ENCODE data around the gene PLEKHM1.
"Not testable (repeated sequence)": the region's sequence is repeated elsewhere in the genome, so short reads cannot be mapped to it uniquely, and the experiment has no call there.

The PLEKHM1 gene

GRCh38 chr17:45451131-45451530 is 39.4 kb downstream of the PLEKHM1 start:
- H3K36me3 Mint-ChIP-seq (ENCODE audit: low read depth) = peaks cover 8% of the 10 kb centered on the region

DNA sequence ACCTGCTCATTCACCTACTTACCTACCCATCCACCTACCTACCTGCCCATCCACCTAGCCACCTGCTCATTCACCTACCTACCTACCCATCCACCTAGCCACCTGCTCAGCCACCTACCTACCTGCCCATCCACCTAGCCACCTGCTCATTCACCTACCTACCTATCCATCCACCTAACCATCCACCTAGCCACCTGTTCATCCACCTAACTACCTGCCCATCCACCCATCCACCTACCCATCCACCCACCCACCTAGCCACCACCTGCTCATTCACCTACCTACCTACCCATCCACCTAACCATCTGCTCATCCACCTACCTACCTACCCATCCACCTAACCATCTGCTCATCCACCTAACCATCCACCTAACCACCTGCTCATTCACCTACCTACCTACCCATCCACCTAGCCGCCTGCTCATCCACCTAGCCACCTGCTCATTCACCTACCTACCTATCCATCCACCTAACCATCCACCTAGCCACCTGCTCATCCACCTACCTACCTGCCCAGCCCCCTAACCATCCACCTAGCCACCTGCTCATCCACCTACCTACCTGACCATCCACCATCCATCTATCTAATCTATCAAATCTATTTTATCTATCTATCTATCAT is 40.7 kb downstream of the PLEKHM1 start:
- H3K9me3 Mint-ChIP-seq; H3K4me3 Mint-ChIP-seq; H3K4me1 Mint-ChIP-seq; H3K27ac Mint-ChIP-seq; H3K27me3 Mint-ChIP-seq (ENCODE audit: low read depth): not testable (repeated sequence)
- H3K36me3 Mint-ChIP-seq (ENCODE audit: low read depth) = peaks cover 11% of the 10 kb centered on the region

More at GRCh38 chr17:45451131-45451530, 39.4 kb downstream of the PLEKHM1 start:
- H3K4me3 Mint-ChIP-seq = no peak overlapping the region
- no peaks in the 10 kb centered on the region for H3K4me1 Mint-ChIP-seq
- no peaks in the 10 kb centered on the region for H3K27me3 Mint-ChIP-seq (ENCODE audit: low read depth)
- no peak overlapping the region for H3K27ac Mint-ChIP-seq
- H3K9me3 Mint-ChIP-seq = no peaks in the 10 kb centered on the region
- no peak for TF ChIP-seq CTCF (IDR thresholded peaks at IDR 0.05; ENCODE audit: unreplicated experiment in 3 of 3)

DNA sequence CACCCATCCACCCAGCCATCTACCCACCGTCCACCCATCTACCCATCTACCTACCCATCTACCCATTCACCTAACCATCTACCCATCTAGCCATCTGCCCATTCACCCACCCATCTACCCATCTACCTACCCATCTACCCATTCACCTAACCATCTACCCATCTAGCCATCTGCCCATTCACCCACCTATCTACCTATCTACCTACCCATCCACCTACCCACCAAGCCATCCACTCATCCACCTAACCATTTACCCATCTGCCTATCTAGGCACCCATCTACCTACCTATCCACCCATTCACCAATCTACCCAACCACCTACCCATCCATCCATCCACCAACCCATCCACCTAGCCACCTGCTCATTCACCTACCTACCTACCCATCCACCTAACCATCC is 41.3 kb downstream of the PLEKHM1 start:
- H3K9me3 Mint-ChIP-seq; H3K27me3 Mint-ChIP-seq (ENCODE audit: low read depth); H3K4me3 Mint-ChIP-seq; H3K36me3 Mint-ChIP-seq (ENCODE audit: low read depth); H3K4me1 Mint-ChIP-seq; H3K27ac Mint-ChIP-seq: not testable (repeated sequence)

- H3K9me3 Mint-ChIP-seq; H3K4me3 Mint-ChIP-seq; H3K36me3 Mint-ChIP-seq (ENCODE audit: low read depth); H3K27me3 Mint-ChIP-seq (ENCODE audit: low read depth); H3K4me1 Mint-ChIP-seq: not testable (repeated sequence)
- peak overlapping the region in 1 of 3 experiments; percentile 41 for H3K27ac Mint-ChIP-seq
Observed at GRCh38 chr17:45448483-45448882, 42.0 kb downstream of the PLEKHM1 start.

DNA sequence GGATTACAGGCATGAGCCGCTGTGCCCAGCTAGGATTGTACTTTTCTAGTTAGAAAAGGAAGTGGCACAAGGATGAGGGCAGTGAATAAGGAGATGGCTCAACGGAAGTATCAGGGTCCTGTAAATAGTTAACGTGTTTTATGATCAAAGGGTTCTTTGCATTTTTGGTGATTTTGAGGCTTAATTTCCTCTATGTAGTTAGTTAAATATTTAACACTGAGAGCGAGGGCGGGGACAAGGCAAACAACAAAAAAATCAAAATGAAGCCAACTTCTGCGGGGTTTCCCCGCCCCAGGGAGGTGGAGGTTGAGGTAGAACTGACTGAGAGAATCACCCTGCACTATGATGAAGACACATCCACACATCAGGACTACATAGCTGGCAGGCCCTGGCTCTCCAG is 42.5 kb downstream of the PLEKHM1 start:
- H3K4me1 Mint-ChIP-seq; H3K4me3 Mint-ChIP-seq; H3K9me3 Mint-ChIP-seq; H3K27me3 Mint-ChIP-seq (ENCODE audit: low read depth); H3K36me3 Mint-ChIP-seq (ENCODE audit: low read depth): not testable (repeated sequence)
- H3K27ac Mint-ChIP-seq = peak overlapping the region in 1 of 3 experiments; percentile 41

DNA sequence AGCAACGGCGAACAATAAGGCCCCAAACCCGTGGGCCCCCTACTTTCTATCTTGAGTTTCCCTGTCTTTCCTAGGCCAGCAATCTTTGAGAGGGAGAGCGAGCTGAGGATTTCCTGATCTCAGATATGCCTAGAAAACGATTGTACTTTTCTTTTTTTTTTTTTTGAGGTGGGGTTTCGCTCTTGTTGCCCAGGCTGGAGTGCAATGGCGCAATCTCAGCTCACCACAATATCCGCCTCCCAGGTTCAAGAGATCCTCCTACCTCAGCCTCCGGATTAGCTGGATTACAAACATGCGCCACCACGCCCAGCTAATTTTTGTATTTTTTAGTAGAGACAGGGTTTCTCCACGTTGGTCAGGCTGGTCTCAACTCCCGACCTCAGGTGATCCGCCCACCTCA is 42.9 kb downstream of the PLEKHM1 start:
- not testable (repeated sequence) for H3K9me3 Mint-ChIP-seq; H3K4me3 Mint-ChIP-seq; H3K36me3 Mint-ChIP-seq (ENCODE audit: low read depth); H3K27ac Mint-ChIP-seq; H3K4me1 Mint-ChIP-seq; H3K27me3 Mint-ChIP-seq (ENCODE audit: low read depth)

- H3K27me3 Mint-ChIP-seq (ENCODE audit: low read depth); H3K4me1 Mint-ChIP-seq; H3K4me3 Mint-ChIP-seq; H3K9me3 Mint-ChIP-seq; H3K36me3 Mint-ChIP-seq (ENCODE audit: low read depth); H3K27ac Mint-ChIP-seq: not testable (repeated sequence)
Observed at GRCh38 chr17:45446872-45447625, 43.5 kb downstream of the PLEKHM1 start.

- H3K4me1 Mint-ChIP-seq; H3K9me3 Mint-ChIP-seq; H3K36me3 Mint-ChIP-seq (ENCODE audit: low read depth); H3K4me3 Mint-ChIP-seq; H3K27me3 Mint-ChIP-seq (ENCODE audit: low read depth): not testable (repeated sequence)
- peak overlapping the region in 1 of 3 experiments; percentile 32 for H3K27ac Mint-ChIP-seq
Observed at GRCh38 chr17:45445901-45446743, 44.4 kb downstream of the PLEKHM1 start.

GRCh38 chr17:45444856-45445820 is 45.4 kb downstream of the PLEKHM1 start:
- H3K27ac Mint-ChIP-seq; H3K4me3 Mint-ChIP-seq; H3K36me3 Mint-ChIP-seq (ENCODE audit: low read depth): not testable (repeated sequence)

DNA sequence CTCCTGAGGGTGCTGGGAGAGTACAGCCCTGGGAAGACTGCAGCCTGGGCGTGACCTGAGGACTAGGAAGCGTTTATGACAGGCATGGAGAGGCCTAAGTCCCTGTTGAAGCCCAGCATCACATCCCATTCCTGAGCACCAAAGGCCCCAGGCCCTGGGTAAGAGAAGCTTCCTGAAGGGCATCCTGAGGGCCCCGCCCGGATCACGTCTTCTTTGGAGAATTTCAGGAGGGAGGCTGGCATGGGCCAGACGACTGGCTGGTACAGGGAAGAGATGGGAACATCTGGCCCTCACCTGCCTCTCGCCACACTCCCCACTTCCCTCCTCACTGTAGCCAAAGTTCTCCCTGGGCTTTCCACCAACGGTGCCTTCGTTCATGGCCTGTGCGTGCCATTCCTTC is 46.2 kb downstream of the PLEKHM1 start:
- H3K4me1 Mint-ChIP-seq; H3K4me3 Mint-ChIP-seq; H3K27ac Mint-ChIP-seq; H3K36me3 Mint-ChIP-seq (ENCODE audit: low read depth); H3K27me3 Mint-ChIP-seq (ENCODE audit: low read depth); H3K9me3 Mint-ChIP-seq: not testable (repeated sequence)

More at GRCh38 chr17:45444856-45445820, 45.4 kb downstream of the PLEKHM1 start:
- not testable (repeated sequence) for H3K9me3 Mint-ChIP-seq; H3K27me3 Mint-ChIP-seq (ENCODE audit: low read depth); H3K4me1 Mint-ChIP-seq

- not testable (repeated sequence) for H3K27ac Mint-ChIP-seq; H3K4me3 Mint-ChIP-seq; H3K9me3 Mint-ChIP-seq; H3K27me3 Mint-ChIP-seq (ENCODE audit: low read depth); H3K36me3 Mint-ChIP-seq (ENCODE audit: low read depth); H3K4me1 Mint-ChIP-seq
Observed at GRCh38 chr17:45443371-45444260, 46.9 kb downstream of the PLEKHM1 start.

Measured in nephron (organoid).